IMR-90 (cell line): Measurements from ENCODE around the gene SERPINC1. TPM values are rescaled to one million over a fixed set of nuclear protein-coding genes. Genes with fewer than 3 reads are reported as not detected.

Experiments used
- ATAC-seq: fragments of 200-7000 bp; cut with Tn5 transposase; 2 replicates; pipeline ENCODE4 v1.9.1; 2020; ENCODE audit warnings: low read depth, mild to moderate bottlenecking, moderate library complexity
- BruUV-seq: library from RNA; stranded (reverse); fragments of 400-500 nt; replicated peaks from 2 replicates; lab custom pipeline; 2021; lab: Mats Ljungman, UMichigan
- CTCF ChIA-PET: fragments of 300-600 bp; formaldehyde crosslinking; extraction: SDS; loops from one replicate; lab custom pipeline; 2021; ENCODE audit warnings: antibody characterized with exemption; lab: Yijun Ruan, JAX
- POLR2A ChIA-PET: fragments of 300-600 bp; sonication (Branson Sonifier 250); formaldehyde crosslinking; loops from one replicate; lab custom pipeline; 2022; ENCODE audit warnings: antibody characterized with exemption; ENCODE audit not compliant: unreplicated experiment; lab: Charles Lee
- DNase-seq: peaks from one replicate; pipeline ENCODE4 v3.0.0; 2013
- H2AFZ ChIP-seq: replicated peaks from 2 replicates; pipeline ENCODE3; 2013; ENCODE audit warnings: low read length, mild to moderate bottlenecking; ENCODE audit not compliant: poor library complexity
- H2AK5ac ChIP-seq: 2 replicates; pipeline ENCODE4 v1.6.1; 2013; ENCODE audit warnings: low read depth, low read length, inconsistent platforms
- H2AK9ac ChIP-seq: replicated peaks from 2 replicates; pipeline ENCODE3; 2013; ENCODE audit warnings: mild to moderate bottlenecking, low read depth, low read length, moderate library complexity; ENCODE audit not compliant: poor library complexity
- H2BK120ac ChIP-seq: 2 replicates; pipeline ENCODE4 v1.6.1; 2013; ENCODE audit warnings: low read depth, low read length, inconsistent platforms
- H2BK15ac ChIP-seq: 3 replicates; pipeline ENCODE4 v1.6.1; 2013; ENCODE audit warnings: low read depth, low read length, inconsistent platforms
- H2BK20ac ChIP-seq: 2 replicates; pipeline ENCODE4 v1.6.1; 2013; ENCODE audit warnings: low read depth, mild to moderate bottlenecking, inconsistent platforms, low read length, moderate library complexity
- H2BK5ac ChIP-seq: 2 replicates; pipeline ENCODE4 v1.6.1; 2013; ENCODE audit warnings: mild to moderate bottlenecking, low read depth, low read length, inconsistent platforms; ENCODE audit not compliant: poor library complexity, severe bottlenecking
- H3K14ac ChIP-seq: replicated peaks from 2 replicates; pipeline ENCODE4 v1.6.1; 2013; ENCODE audit warnings: low read depth, low read length, inconsistent platforms
- H3K18ac ChIP-seq: 2 replicates; pipeline ENCODE4 v1.6.1; 2013; ENCODE audit warnings: low read depth, low read length, control low read depth
- H3K23ac ChIP-seq: 2 replicates; pipeline ENCODE4 v1.6.1; 2013; ENCODE audit warnings: low read depth, low read length, inconsistent platforms
- H3K27ac ChIP-seq: 2 replicates; pipeline ENCODE4 v1.5.1; 2013; ENCODE audit warnings: mild to moderate bottlenecking, control low read depth, low read length; ENCODE audit not compliant: insufficient read depth
- H3K27me3 ChIP-seq: 2 replicates; pipeline ENCODE4 v1.6.1; 2013; ENCODE audit warnings: low read length; ENCODE audit not compliant: control insufficient read depth, insufficient read depth
- H3K36me3 ChIP-seq: 2 replicates; pipeline ENCODE4 v1.6.1; 2013; ENCODE audit warnings: low read length, mixed read lengths; ENCODE audit not compliant: control insufficient read depth, insufficient read depth
- H3K4ac ChIP-seq: 2 replicates; pipeline ENCODE4 v1.6.1; 2013; ENCODE audit warnings: low read depth, low read length, inconsistent platforms
- H3K4me1 ChIP-seq: 2 replicates; pipeline ENCODE4 v1.6.1; 2013; ENCODE audit warnings: low read length, mixed read lengths; ENCODE audit not compliant: control insufficient read depth, insufficient read depth
- H3K4me2 ChIP-seq: 2 replicates; pipeline ENCODE4 v1.6.1; 2013; ENCODE audit warnings: low read depth, mild to moderate bottlenecking, control low read depth, low read length, moderate library complexity
- H3K4me3 ChIP-seq: 2 replicates; pipeline ENCODE4 v1.5.1; 2013; ENCODE audit warnings: low read depth, mild to moderate bottlenecking, control low read depth, low read length, moderate library complexity; ENCODE audit not compliant: insufficient read depth
- H3K56ac ChIP-seq: 2 replicates; pipeline ENCODE4 v1.6.1; 2013; ENCODE audit warnings: low read length, inconsistent platforms; ENCODE audit not compliant: insufficient read depth; ENCODE audit errors: extremely low read depth
- H3K79me1 ChIP-seq, 2 experiments: 2 replicates each; pipeline ENCODE4 v1.6.1; 2013; ENCODE audit warnings: low read length in 2 of 2, inconsistent platforms in 1 of 2, low read depth in 1 of 2
- H3K9ac ChIP-seq: 2 replicates; pipeline ENCODE4 v1.6.1; 2013; ENCODE audit warnings: low read depth, low read length, control low read depth
- H3K9me1 ChIP-seq: 2 replicates; pipeline ENCODE4 v1.6.1; 2013; ENCODE audit warnings: low read length, inconsistent platforms; ENCODE audit not compliant: insufficient read depth
- H3K9me3 ChIP-seq: 2 replicates; pipeline ENCODE4 v1.6.1; 2013; ENCODE audit warnings: low read length; ENCODE audit not compliant: control insufficient read depth, insufficient read depth
- H4K20me1 ChIP-seq: 2 replicates; pipeline ENCODE4 v1.6.1; 2013; ENCODE audit warnings: low read length, inconsistent platforms; ENCODE audit not compliant: insufficient read depth
- H4K5ac ChIP-seq: 2 replicates; pipeline ENCODE4 v1.6.1; 2013; ENCODE audit warnings: mild to moderate bottlenecking, low read depth, low read length, control low read depth
- H4K8ac ChIP-seq, 2 experiments: 2 replicates each; pipeline ENCODE4 v1.6.1; 2013; ENCODE audit warnings: low read depth in 2 of 2, low read length in 2 of 2, control low read depth in 1 of 2, inconsistent platforms in 1 of 2
- H4K91ac ChIP-seq: 2 replicates; pipeline ENCODE4 v1.6.1; 2013; ENCODE audit warnings: low read depth, low read length, inconsistent platforms; ENCODE audit not compliant: insufficient read depth
- BHLHE40 ChIP-seq: fragments of 150-350 bp; IDR thresholded peaks from 2 replicates; pipeline ENCODE4 v1.6.1; 2016; ENCODE audit warnings: mild to moderate bottlenecking, low read depth, low read length
- CEBPB ChIP-seq: IDR thresholded peaks from 2 replicates; pipeline ENCODE4 v1.6.1; 2012; ENCODE audit warnings: low read depth, low read length, improper control_type of control experiment
- CHD1 ChIP-seq: IDR thresholded peaks from 2 replicates; pipeline ENCODE4 v1.6.1; 2012; ENCODE audit warnings: low read depth, low read length, improper control_type of control experiment
- CTCF ChIP-seq: conservative IDR thresholded peaks from 2 replicates; pipeline ENCODE4 v1.5.1; 2012; ENCODE audit warnings: mild to moderate bottlenecking, low read depth, low read length, improper control_type of control experiment
- FOS ChIP-seq: fragments of 150-350 bp; IDR thresholded peaks from 2 replicates; pipeline ENCODE4 v1.6.1; 2016; ENCODE audit warnings: low read depth, low read length
- MAFK ChIP-seq: IDR thresholded peaks from 2 replicates; pipeline ENCODE4 v1.6.1; 2012; ENCODE audit warnings: low read depth, low read length, improper control_type of control experiment
- MAZ ChIP-seq: IDR thresholded peaks from 2 replicates; pipeline ENCODE4 v1.6.1; 2012; ENCODE audit warnings: low read depth, mild to moderate bottlenecking, low read length, improper control_type of control experiment, moderate library complexity, borderline replicate concordance
- MXI1 ChIP-seq: IDR thresholded peaks from 2 replicates; pipeline ENCODE4 v1.6.1; 2012; ENCODE audit warnings: low read depth, mild to moderate bottlenecking, low read length, moderate library complexity, borderline replicate concordance
- NFE2L2 ChIP-seq: fragments of 150-350 bp; IDR thresholded peaks from 2 replicates; pipeline ENCODE4 v1.6.1; 2016; ENCODE audit warnings: low read depth, mild to moderate bottlenecking, low read length
- POLR2A ChIP-seq: IDR thresholded peaks from 2 replicates; pipeline ENCODE4 v1.6.1; 2012; ENCODE audit warnings: mild to moderate bottlenecking, low read depth, low read length
- RAD21 ChIP-seq: IDR thresholded peaks from 2 replicates; pipeline ENCODE4 v1.6.1; 2012; ENCODE audit warnings: low read length, improper control_type of control experiment
- RCOR1 ChIP-seq: IDR thresholded peaks from 2 replicates; pipeline ENCODE4 v1.6.1; 2012; ENCODE audit warnings: mild to moderate bottlenecking, low read length, improper control_type of control experiment; ENCODE audit not compliant: insufficient replicate concordance
- RFX5 ChIP-seq: IDR thresholded peaks from 2 replicates; pipeline ENCODE4 v1.8.0; 2012; ENCODE audit warnings: low read depth, mild to moderate bottlenecking, low read length, moderate library complexity
- SMC3 ChIP-seq: fragments of 150-350 bp; IDR thresholded peaks from 2 replicates; pipeline ENCODE4 v1.6.1; 2016; ENCODE audit warnings: low read depth, mild to moderate bottlenecking, antibody characterized with exemption, low read length, moderate library complexity
- WGBS, 2 experiments: methylation state at CpG; one replicate each; pipeline versions ENCODE4 v1.1.5 to v1.1.7; 2013; ENCODE audit warnings: missing lambda C conversion rate in 2 of 2; ENCODE audit not compliant: insufficient read length in 1 of 2; ENCODE audit errors: extremely low coverage in 2 of 2; 5-methylcytosine and 5-hydroxymethylcytosine counted together
- dilution Hi-C: fragments of 300-500 bp; cut with HindIII; formaldehyde crosslinking; loops from one replicate; pipeline ENCODE4 v1.14.3; 2018; ENCODE audit warnings: low sequenced_read_pairs; ENCODE audit not compliant: unreplicated experiment
- in situ Hi-C: fragments of 300-500 bp; cut with MboI; formaldehyde crosslinking; loops from 3 replicates; pipeline ENCODE4 v1.14.3; 2019; ENCODE audit warnings: low sequenced_read_pairs, inconsistent platforms, mixed read lengths
- intact Hi-C: fragments of 100-400 bp; cut with micrococcal nuclease; formaldehyde crosslinking; loops from 2 replicates; pipeline ENCODE4 v1.10.0; 2022
- polyA plus RNA-seq, 3 experiments: library from polyadenylated mRNA; depleted of rRNA; stranded (reverse); fragments of >200 nt; gene quantifications; 2 replicates each; pipeline ENCODE4 v1.2.3, GENCODE V29; 2012; ENCODE audit warnings: low replicate concordance in 1 of 3
- total RNA-seq: library from RNA; depleted of rRNA; stranded (reverse); fragments of >200 nt; gene quantifications from 2 replicates; pipeline ENCODE4 v1.2.3, GENCODE V29; 2012
- TF ChIP-seq, protein P1 (sequence below): fragments of 150-350 bp; IDR thresholded peaks from 2 replicates; pipeline ENCODE4 v1.6.1; 2016; ENCODE audit warnings: low read depth, mild to moderate bottlenecking, low read length, moderate library complexity, borderline replicate concordance
- TF ChIP-seq, protein P2 (sequence below): fragments of 150-350 bp; IDR thresholded peaks from 2 replicates; pipeline ENCODE4 v1.6.1; 2017; ENCODE audit warnings: mild to moderate bottlenecking, antibody characterized with exemption, low read length, low read depth

The SERPINC1 gene
- total and polyA plus RNA-seq, 2 of the 4 experiments (the other 2 are of a cell fraction): not detected

DNA sequence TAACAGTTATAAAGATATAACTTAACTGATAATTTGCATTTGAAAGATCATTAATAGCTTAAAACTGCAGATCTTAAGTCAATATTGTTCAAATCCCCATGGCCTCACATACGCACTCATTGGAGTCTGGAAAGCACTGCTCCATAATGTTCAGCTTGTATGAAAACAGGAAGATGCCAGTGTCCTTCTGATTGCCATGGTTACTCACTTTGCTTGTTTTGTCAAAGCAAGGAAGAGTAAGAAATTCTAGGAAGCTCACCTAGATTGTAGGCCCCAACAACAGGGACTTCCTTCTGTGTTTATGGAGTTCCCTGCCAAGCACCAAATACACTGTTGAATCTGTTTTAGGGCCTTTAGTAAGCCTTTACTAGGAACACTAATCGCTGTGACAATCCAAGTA, 60.2 kb downstream of the SERPINC1 start:
- Histone ChIP-seq H2BK120ac (peak overlapping the region; percentile 60; the same call in 1 of the 2 replicates), H2AK9ac (no peak overlapping the region), H3K9me1 (peaks cover 5% of the 10 kb centered on the region; the same call in 1 of the 2 replicates), H2AFZ (no peak overlapping the region), H2BK15ac (no peak overlapping the region), H3K4me3 (no peak overlapping the region), H3K23ac (0 out of 2 replicates have a peak overlapping the region, but pooled peaks have one; percentile 55), H3K4ac (peak overlapping the region; percentile 78), H3K14ac (peak overlapping the region; percentile 43), H3K36me3 (peaks cover 12% of the 10 kb centered on the region), H2AK5ac (peak overlapping the region; percentile 62), H3K18ac (peak overlapping the region; percentile 4; the same call in 1 of the 2 replicates), H3K27me3 (no peaks in the 10 kb centered on the region), H3K56ac (no peak overlapping the region), H4K5ac (no peak overlapping the region; the same call in 1 of the 2 replicates), H2BK5ac (peak overlapping the region; percentile 90), H3K27ac (peak overlapping the region; percentile 21; the same call in 1 of the 2 replicates), H4K20me1 (peaks cover 12% of the 10 kb centered on the region), H3K79me1 (peaks cover 5 to 33% of the 10 kb centered on the region in 2 experiments; a peak in 2 of 4 replicates), H2BK20ac (peak overlapping the region; percentile 73), H3K9ac (no peak overlapping the region), H3K4me2 (peak overlapping the region; percentile 36; the same call in 1 of the 2 replicates), H4K8ac (peak overlapping the region in 1 of 2 experiments; percentile 56; a peak in 2 of 4 replicates), H3K9me3 (no peaks in the 10 kb centered on the region), H3K4me1 (peaks cover 16% of the 10 kb centered on the region), H4K91ac (peak overlapping the region; percentile 35; the same call in 1 of the 2 replicates)
- ChIA-PET POLR2A (interaction anchor here (0.6 kb wide), 2 partner anchors 9 to 29 kb away, joined by 3 read pairs; no protein-coding TSS in a partner anchor), CTCF (interaction anchor here (2.7 kb wide), 1 partner anchor 9 kb away, joined by 8 read pairs; no protein-coding TSS in a partner anchor)
- no TSS peak for BruUV-seq
- intact Hi-C loops (no loop called here), in situ Hi-C loops (no loop called here), dilution Hi-C loops (no loop called here)
- DNase-seq: peak; percentile 44
- no CpG with 5 or more reads among the region's 2 CpGs for WGBS, 2 experiments
- TF ChIP-seq RCOR1 (no peak), MAFK (no peak), CHD1 (no peak), SMC3 (no peak), CTCF (no peak), POLR2A (no peak), RFX5 (no peak), FOS (no peak), NFE2L2 (no peak), BHLHE40 (no peak), MXI1 (no peak), CEBPB (no peak), RAD21 (no peak), MAZ (no peak)
- TF ChIP-seq, protein P1, sequence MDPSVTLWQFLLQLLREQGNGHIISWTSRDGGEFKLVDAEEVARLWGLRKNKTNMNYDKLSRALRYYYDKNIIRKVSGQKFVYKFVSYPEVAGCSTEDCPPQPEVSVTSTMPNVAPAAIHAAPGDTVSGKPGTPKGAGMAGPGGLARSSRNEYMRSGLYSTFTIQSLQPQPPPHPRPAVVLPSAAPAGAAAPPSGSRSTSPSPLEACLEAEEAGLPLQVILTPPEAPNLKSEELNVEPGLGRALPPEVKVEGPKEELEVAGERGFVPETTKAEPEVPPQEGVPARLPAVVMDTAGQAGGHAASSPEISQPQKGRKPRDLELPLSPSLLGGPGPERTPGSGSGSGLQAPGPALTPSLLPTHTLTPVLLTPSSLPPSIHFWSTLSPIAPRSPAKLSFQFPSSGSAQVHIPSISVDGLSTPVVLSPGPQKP: no peak
- TF ChIP-seq, protein P2, sequence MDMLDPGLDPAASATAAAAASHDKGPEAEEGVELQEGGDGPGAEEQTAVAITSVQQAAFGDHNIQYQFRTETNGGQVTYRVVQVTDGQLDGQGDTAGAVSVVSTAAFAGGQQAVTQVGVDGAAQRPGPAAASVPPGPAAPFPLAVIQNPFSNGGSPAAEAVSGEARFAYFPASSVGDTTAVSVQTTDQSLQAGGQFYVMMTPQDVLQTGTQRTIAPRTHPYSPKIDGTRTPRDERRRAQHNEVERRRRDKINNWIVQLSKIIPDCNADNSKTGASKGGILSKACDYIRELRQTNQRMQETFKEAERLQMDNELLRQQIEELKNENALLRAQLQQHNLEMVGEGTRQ: no peak
- ATAC-seq: no peak
